ENCODE data around the gene LTBP3.

LTBP3 gene

GRCh38 chr11:65585396-65586246 is 27.5 kb upstream of the LTBP3 start:
- no peak for DNase-seq (ENCODE audit: low read depth)

- no peak for DNase-seq (ENCODE audit: low read depth)
Measured at GRCh38 chr11:65584723-65585171, 26.6 kb upstream of the LTBP3 start.

DNA sequence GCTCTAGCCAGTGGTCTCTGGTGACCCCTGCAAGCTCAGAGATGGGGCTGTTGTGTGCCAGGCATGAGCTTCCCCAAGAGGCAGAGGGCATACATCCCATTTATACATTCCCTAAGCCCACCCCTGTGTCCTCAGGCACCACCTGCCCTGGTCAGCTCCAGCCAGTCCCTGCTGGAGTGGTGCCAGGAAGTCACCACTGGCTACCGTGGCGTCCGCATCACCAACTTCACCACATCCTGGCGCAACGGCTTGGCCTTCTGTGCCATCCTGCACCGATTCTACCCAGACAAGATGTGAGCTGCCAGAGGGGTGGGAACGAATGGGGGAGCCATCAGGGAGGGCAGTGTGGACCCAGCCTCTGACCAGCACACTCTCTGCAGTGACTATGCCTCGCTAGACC is 25.9 kb upstream of the LTBP3 start:
- no peak for DNase-seq (ENCODE audit: low read depth)

- DNase-seq (ENCODE audit: low read depth), result no peak
Measured at GRCh38 chr11:65583589-65583988, 25.4 kb upstream of the LTBP3 start.

DNA sequence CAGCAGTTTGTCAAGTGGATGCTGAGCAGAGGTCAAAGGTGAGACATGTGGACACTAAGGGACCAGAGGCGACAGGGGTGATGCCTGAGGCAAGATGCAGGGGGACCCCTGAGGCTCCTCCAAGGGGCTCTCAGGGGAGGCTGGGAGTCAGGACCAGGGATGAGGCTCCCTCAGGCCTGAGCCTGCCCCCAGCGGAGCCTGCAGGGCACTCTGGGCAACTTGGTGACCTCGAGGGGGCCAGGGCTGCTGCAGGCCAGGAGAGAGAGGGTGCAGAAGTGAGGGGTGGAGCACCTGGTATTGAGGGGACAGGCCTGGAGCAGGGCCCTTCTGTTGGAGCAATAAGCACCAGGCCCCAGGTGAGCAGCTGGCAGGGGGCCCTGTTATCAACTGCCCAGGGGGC is 23.8 kb upstream of the LTBP3 start:
- no peak for DNase-seq (ENCODE audit: low read depth)

DNA sequence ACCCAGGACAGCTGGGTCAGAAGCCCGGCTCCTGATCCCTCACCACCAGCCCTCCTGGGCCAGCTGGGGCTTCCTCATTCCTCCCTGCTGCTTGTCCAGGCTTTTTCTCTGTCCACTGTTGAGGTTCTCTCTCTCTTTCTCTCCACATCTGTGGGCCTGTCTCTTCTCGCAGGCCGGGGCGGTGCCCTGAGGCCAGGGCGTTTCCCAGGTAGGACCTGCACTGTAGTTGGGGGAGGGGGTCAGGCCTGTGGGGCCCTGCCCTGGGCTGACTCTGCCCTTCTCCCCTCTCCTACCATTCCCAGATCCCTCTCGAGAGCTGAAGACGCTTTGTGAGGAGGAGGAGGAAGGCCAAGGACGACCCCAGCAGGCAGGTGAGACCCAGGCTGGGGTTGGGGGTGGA is 22.6 kb upstream of the LTBP3 start:
- no peak for DNase-seq (ENCODE audit: low read depth)

- DNase-seq (ENCODE audit: low read depth), result no peak
Measured at GRCh38 chr11:65580031-65580692, 22.0 kb upstream of the LTBP3 start.

DNA sequence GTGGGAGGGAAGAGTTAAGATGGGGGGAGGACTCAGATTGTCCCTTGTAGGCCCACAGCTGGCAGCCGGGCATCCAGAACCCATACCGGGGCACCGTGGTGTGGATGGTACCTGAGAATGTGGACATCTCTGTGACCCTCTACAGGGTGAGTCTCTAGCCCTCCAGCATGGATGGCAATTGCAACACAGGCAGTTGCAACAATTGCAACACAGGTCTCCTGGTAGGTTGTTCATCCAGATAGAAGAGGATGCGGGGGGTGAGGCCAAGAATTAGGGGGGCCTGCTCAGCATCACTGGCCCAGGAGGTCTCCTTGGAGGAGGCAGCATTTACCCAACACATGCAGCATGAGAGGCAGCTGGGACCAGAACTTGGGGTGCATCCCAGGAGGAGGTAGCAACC is 21.1 kb upstream of the LTBP3 start:
- no peak for DNase-seq (ENCODE audit: low read depth)

DNA sequence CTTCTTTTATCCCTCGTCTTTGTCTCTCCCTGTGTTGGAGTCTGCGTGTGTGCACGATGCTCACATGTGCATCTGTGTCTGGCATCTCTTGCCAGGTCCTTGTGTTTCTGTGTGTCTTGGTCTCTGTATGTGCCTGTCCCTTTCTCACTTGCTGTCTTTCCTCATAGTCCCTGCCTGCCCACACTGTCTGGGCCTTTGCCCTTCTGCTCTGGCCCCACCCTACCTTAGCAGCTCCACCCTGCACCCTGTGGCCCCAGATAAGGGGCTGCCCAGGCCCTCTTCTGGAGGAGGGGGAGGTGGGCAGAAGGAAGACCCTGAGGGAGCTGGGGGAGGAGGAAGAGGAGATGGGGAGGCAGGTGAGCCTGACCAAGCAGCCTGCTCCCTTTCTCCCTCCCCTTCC is 20.5 kb upstream of the LTBP3 start:
- no peak for DNase-seq (ENCODE audit: low read depth)

DNA sequence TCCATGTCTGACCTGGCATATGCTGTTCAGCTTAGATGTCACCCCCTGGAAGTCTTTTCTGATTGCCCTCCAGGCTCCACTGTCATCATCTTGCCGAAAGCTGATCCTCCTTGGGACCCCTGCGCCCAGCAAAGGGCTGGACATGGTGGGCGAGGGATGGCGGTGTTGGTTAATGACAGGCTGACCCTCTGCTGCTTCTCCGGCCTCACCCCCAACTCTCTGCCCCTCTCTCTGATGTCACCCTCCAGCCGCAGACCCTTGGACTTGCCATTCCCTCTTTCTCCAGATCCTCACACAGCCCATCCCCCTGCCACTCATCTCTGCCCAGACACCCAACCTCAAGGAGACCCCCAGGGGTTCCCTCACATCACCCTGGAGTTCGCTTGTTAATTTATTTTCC is 20.0 kb upstream of the LTBP3 start:
- DNase-seq (ENCODE audit: low read depth), result no peak

DNA sequence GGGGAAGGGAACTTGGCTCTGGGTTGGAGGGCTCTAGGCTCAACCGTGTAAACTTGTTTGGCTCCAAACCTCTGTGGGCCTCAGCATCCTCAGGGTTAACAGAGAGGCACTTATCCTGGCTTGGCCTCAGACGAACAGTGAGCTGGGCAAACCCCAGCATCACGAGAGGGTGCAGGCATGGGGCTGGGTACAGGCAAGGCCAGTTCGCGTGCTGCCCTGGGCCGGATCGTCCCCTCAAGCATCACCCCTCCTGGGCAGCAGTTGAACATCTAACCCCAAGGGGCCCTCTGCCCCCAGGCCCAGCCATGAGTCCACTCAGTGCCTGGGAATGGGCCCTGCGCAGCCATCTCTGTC is 19.6 kb upstream of the LTBP3 start:
- no peak for DNase-seq (ENCODE audit: low read depth)

- DNase-seq (ENCODE audit: low read depth), result no peak
Measured at GRCh38 chr11:65576867-65577755, 19.0 kb upstream of the LTBP3 start.

GRCh38 chr11:65576232-65576866 is 18.2 kb upstream of the LTBP3 start:
- DNase-seq (ENCODE audit: low read depth), result no peak

DNA sequence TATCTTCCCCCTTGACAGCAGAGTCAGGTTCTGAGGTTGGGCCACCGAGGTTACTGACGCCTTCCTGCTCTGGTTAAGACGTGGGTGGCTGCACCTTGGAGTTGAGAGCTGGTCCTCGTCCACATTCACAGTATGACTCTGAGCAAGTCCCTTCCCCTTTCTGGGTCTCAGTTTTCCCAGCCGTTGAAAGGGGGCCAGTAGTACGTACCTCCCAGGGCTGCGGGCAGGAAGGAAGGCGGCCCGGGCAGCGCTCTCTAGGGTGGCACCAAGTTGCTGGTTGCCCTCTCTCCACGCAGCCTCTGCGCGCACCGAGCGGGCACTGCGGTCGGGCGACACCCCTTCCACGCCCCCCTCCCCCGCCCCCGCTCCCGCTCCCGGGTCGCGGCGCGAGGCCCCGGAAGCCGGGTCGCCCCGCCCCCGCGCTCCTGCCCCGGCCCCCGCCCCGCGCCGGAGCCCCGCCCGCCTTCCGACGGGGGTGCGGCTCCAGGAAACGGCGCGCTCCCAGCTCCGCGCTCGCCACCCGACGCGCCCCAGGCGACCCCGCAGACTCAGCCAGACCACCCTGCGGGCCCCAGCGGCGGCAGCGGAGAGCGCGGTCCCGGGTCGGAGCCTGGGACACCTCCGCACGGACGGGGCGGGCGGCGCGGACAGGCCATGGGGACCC is 17.5 kb upstream of the LTBP3 start, which contains the start of gene EHBP1L1:
Gene EHBP1L1, plus strand, starts transcription at position 486 of the 664 bp plus-strand sequence. CDS start 250 bp downstream, outside the sequence.
- peak; percentile 43 for DNase-seq (ENCODE audit: low read depth)

DNA sequence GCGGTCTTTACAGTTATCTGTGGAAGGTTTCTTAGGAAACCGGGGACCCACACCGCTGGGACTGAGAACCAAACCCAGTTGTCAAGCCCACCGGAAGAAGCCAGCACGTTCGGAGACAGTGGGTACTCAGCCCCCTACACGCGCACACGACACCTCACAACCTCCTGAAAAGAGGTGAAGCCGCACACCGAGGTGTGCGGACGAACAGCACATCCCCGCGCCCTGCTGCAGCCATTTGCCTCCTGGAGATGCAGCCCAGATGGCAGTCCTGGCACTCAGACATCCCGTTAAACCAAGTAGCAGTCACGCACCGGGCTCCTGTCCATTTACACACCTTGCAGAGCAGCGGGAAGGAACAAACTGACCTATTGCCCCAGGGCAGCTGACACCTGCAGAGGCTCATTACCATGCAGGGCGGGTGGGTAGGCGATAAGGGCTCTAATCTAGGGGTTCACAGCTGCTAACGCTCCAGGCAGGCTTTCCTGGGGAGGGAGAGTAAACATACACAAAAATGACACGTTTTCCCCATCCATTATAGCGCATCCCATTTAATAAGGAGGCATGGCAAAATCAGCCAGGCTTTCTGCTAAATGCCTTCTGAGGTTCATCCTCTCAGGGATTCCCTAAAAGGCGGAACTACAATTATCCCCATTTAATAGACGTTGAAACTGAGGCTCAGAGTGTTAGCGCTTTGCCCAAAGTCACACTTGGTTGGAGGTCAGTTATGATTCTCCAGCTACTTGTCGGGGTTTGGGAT is 16.8 kb upstream of the LTBP3 start:
- no peak for DNase-seq (ENCODE audit: low read depth)

GRCh38 chr11:65574109-65574810 is 16.1 kb upstream of the LTBP3 start:
- peak; percentile 56 for DNase-seq (ENCODE audit: low read depth)

DNA sequence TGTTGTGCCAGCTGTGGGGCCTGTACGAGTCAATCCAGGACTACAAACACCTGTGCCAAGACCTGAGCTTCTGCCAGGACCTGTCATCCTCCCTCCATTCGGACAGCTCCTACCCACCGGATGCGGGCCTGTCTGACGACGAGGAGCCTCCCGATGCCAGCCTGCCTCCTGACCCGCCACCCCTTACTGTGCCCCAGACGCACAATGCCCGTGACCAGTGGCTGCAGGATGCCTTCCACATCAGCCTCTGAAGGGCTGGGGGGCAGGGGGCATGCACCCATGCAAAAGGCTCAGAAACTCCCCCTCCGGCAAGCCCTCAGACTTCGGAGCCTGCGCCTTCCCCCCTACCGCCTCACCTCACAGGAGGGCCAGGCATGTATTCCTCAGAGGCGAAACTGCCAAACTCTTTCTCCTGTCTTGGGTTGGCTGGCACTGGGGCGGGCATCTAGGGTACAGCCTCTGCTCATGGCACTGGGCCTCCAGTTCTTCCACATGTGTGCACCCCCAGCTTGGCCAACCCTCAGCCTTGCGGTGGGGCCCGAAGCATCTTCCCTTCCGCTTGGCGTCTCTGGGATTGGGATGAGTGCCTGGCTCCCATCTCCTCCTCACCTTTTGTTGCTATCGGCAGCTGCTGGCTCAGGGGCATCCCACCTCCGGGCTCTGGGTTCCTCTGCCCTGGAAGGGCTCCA is 15.4 kb upstream of the LTBP3 start:
- DNase-seq (ENCODE audit: low read depth), result no peak

DNA sequence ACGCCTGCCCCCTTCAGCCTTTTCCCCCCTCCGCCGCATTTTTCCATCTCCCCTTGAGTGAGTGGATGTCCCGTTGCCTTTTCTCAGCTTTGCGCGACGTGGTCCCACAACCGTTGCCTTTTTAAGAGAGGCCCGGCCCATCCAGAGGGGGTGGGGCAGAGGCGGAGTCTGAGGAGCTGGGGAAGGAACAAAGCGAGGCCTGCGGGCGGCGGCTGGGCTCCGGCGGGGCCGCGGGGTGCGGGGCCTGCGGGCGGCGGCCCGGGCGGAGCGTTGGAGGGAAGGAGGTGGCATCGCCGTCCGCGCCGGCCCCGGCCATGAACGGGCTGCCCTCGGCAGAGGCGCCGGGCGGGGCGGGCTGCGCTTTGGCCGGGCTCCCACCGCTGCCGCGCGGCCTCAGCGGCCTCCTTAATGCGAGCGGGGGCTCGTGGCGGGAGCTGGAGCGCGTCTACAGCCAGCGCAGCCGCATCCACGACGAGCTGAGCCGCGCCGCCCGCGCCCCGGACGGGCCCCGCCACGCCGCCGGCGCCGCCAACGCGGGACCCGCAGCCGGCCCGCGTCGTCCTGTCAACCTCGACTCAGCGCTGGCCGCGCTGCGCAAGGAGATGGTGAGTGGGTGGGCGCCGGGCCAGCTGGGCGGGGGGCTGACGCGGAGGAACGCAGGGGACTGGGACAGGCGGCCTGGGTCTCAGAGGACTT is 14.3 kb upstream of the LTBP3 start, which contains the start of gene FAM89B:
Gene FAM89B, plus strand, starts transcription at position 183 of the 696 bp plus-strand sequence. Its CDS starts 132 bp downstream, at position 315.
- DNase-seq (ENCODE audit: low read depth), result peak; percentile 85

- no peak for DNase-seq (ENCODE audit: low read depth)
Measured at GRCh38 chr11:65571940-65572339, 13.8 kb upstream of the LTBP3 start.
